Astrocyte of the spinal cord (primary cell): Measurements from ENCODE around the gene SSH2.
"Not testable (repeated sequence)": the region's sequence is repeated elsewhere in the genome, so short reads cannot be mapped to it uniquely, and the experiment has no call there.

Source experiments
- DNase-seq: peaks from one replicate; pipeline ENCODE4 v3.0.0; 2011; ENCODE audit warnings: low read depth, low spot score
- H3K4me3 ChIP-seq: 2 replicates; pipeline ENCODE4 v1.5.1; 2011; ENCODE audit warnings: low read depth, mild to moderate bottlenecking, low read length, moderate library complexity
- CTCF ChIP-seq: IDR thresholded peaks from 2 replicates; pipeline ENCODE4 v1.5.1; 2012; ENCODE audit warnings: low read depth, mild to moderate bottlenecking, low read length, inconsistent platforms
- in situ Hi-C: cut with HindIII; loops from 2 replicates; pipeline ENCODE4 v1.10.0; 2017; ENCODE audit warnings: low sequenced_read_pairs

Gene SSH2

GRCh38 chr17:29945281-29945680, 15.3 kb upstream of the SSH2 start:
- TF ChIP-seq CTCF = no peak
- no peak overlapping the region for H3K4me3 ChIP-seq
- in situ Hi-C loops = no loop called here
- no peak for DNase-seq

- H3K4me3 ChIP-seq = no peak within 1 kb of the TSS
- DNase-seq = no peak
- in situ Hi-C loops = no loop called here
- TF ChIP-seq CTCF = no peak
Observed at GRCh38 chr17:29941334-29941733, 11.3 kb upstream of the SSH2 start, which contains the start of gene EFCAB5. EFCAB5 (plus strand) TSS chr17:29941634; CDS start chr17:29941797, 163 bp downstream.

GRCh38 chr17:29936724-29937123, 6.7 kb upstream of the SSH2 start:
- no peak overlapping the region for H3K4me3 ChIP-seq
- TF ChIP-seq CTCF = no peak
- DNase-seq = no peak
- in situ Hi-C loops = no loop called here

GRCh38 chr17:29935909-29936308, 5.9 kb upstream of the SSH2 start:
- in situ Hi-C loops, DNase-seq, H3K4me3 ChIP-seq: not testable (repeated sequence)

- no peak overlapping the region for H3K4me3 ChIP-seq
- peak; percentile 56 for TF ChIP-seq CTCF
- in situ Hi-C loops = no loop called here
- peak; percentile 28 for DNase-seq
Observed at GRCh38 chr17:29933379-29933778, 3.4 kb upstream of the SSH2 start.

GRCh38 chr17:29931231-29931932, 1.4 kb upstream of the SSH2 start:
- DNase-seq = peak; percentile 79
- in situ Hi-C loops = no loop called here
- TF ChIP-seq CTCF = peak; percentile 92
- H3K4me3 ChIP-seq = peak overlapping the region; percentile 88

GRCh38 chr17:29930409-29931010, 482 bp upstream of the SSH2 start:
- DNase-seq = no peak
- in situ Hi-C loops = no loop called here
- TF ChIP-seq CTCF = no peak

More at GRCh38 chr17:29930409-29931010, 482 bp upstream of the SSH2 start:
- H3K4me3 ChIP-seq = peak overlapping the region; percentile 88
